K562 (cell line): ENCODE measurements around the gene ZNF276. TPM values are rescaled to one million over a fixed set of nuclear protein-coding genes. Genes with fewer than 3 reads are reported as not detected.

Experiments used
- ATAC-seq: fragments of 200-7000 bp; cut with Tn5 transposase; 3 replicates; pipeline ENCODE4 v1.9.1; 2020; ENCODE audit warnings: moderate library complexity
- BruUV-seq: library from RNA; stranded (reverse); fragments of 400-500 nt; replicated peaks from 2 replicates; lab custom pipeline; 2021; lab: Mats Ljungman, UMichigan
- CTCF ChIA-PET: fragments of 300-600 bp; formaldehyde crosslinking; extraction: SDS; loops from one replicate; lab custom pipeline; 2021; ENCODE audit warnings: low intra/inter-chr PET ratio; lab: Yijun Ruan, JAX
- POLR2A ChIA-PET: fragments of 300-600, 350-650 bp; sonication (Branson Sonifier 250); formaldehyde crosslinking; extraction: SDS; loops from one replicate; lab custom pipeline; 2021; ENCODE audit warnings: antibody characterized with exemption, inconsistent platforms; lab: Yijun Ruan, JAX
- DNase-seq, 4 experiments: peaks; one replicate each; pipeline versions ENCODE4 v3.0.0 to v3.0.0-alpha.2; 2011 to 2018; ENCODE audit warnings: low spot score in 3 of 4, mixed read lengths in 3 of 4; ENCODE audit errors: extremely low read depth in 1 of 4
- FAIRE-seq: peaks from 2 replicates; lab custom pipeline; 2011; peaks lifted over from hg19 to GRCh38; lab: Jason Lieb, UNC
- H2AFZ ChIP-seq: 2 replicates; pipeline ENCODE4 v1.6.0; 2011; ENCODE audit warnings: low read depth, low read length, control low read depth, inconsistent platforms
- H3K27ac ChIP-seq: fragments of 200-600 bp; 3 replicates; pipeline ENCODE4 v1.8.0; 2011; ENCODE audit warnings: low read depth, mild to moderate bottlenecking, control low read depth, inconsistent platforms, low read length, moderate library complexity, mixed read lengths; ENCODE audit errors: extremely low read depth
- H3K27me3 ChIP-seq, 2 experiments: fragments of 300-600 bp in 1 of 2; 2 replicates in 1 of 2; 3 replicates in 1 of 2; pipeline versions ENCODE4 v1.6.0 to v1.8.0; 2011; ENCODE audit warnings: inconsistent platforms in 2 of 2, low read length in 2 of 2, mild to moderate bottlenecking in 1 of 2, mixed read lengths in 1 of 2, moderate library complexity in 1 of 2; ENCODE audit not compliant: control insufficient read depth in 2 of 2, insufficient read depth in 2 of 2
- H3K36me3 ChIP-seq: fragments of 300-600 bp; 3 replicates; pipeline ENCODE4 v1.8.0; 2011; ENCODE audit warnings: mild to moderate bottlenecking, low read length, inconsistent platforms; ENCODE audit not compliant: control insufficient read depth, insufficient read depth
- H3K4me1 ChIP-seq, 2 experiments: fragments of 200-600 bp in 1 of 2; replicated peaks in 1 of 2; 2 replicates in 1 of 2; 3 replicates in 1 of 2; pipeline versions ENCODE4 v1.5.1 to v1.8.0; 2011; ENCODE audit warnings: inconsistent platforms in 2 of 2, low read length in 2 of 2, mild to moderate bottlenecking in 1 of 2, mixed read lengths in 1 of 2, moderate library complexity in 1 of 2; ENCODE audit not compliant: control insufficient read depth in 2 of 2, insufficient read depth in 2 of 2
- H3K4me2 ChIP-seq: 2 replicates; pipeline ENCODE4 v1.6.1; 2011; ENCODE audit warnings: low read length, control low read depth, inconsistent platforms, mixed read lengths; ENCODE audit not compliant: insufficient read depth
- H3K4me3 ChIP-seq: fragments of 200-600 bp; sonication (generic), shearing (Covaris generic); 2 replicates; pipeline ENCODE4 v1.5.1; 2016; ENCODE audit warnings: control low read depth, inconsistent platforms
- H3K79me2 ChIP-seq: fragments of 200-600 bp; 3 replicates; pipeline ENCODE4 v1.8.0; 2011; ENCODE audit warnings: low read length, inconsistent platforms; ENCODE audit not compliant: control insufficient read depth, insufficient read depth
- H3K9ac ChIP-seq, 2 experiments: 2 replicates each; pipeline versions ENCODE4 v1.6.0 to v1.6.1; 2011; ENCODE audit warnings: low read depth in 2 of 2, low read length in 2 of 2, control low read depth in 1 of 2, inconsistent platforms in 1 of 2, mild to moderate bottlenecking in 1 of 2, mixed read lengths in 1 of 2; ENCODE audit not compliant: insufficient read depth in 1 of 2
- H3K9me1 ChIP-seq: one replicate; pipeline ENCODE4 v1.6.0; 2011; ENCODE audit warnings: inconsistent platforms, mild to moderate bottlenecking, low read length, moderate library complexity; ENCODE audit not compliant: control insufficient read depth, insufficient read depth
- H3K9me3 ChIP-seq: replicated peaks from 2 replicates; pipeline ENCODE4 v1.5.1; 2011; ENCODE audit warnings: low read depth, low read length, inconsistent platforms; ENCODE audit not compliant: control insufficient read depth, insufficient read depth
- H4K20me1 ChIP-seq: replicated peaks from 2 replicates; pipeline ENCODE4 v1.6.1; 2011; ENCODE audit warnings: low read length, inconsistent platforms, mixed read lengths; ENCODE audit not compliant: control insufficient read depth, insufficient read depth
- CCNT2 ChIP-seq: IDR thresholded peaks from 2 replicates; pipeline ENCODE4 v1.6.1; 2011; ENCODE audit warnings: borderline replicate concordance, low read depth, mild to moderate bottlenecking, moderate library complexity, mixed read lengths, low read length; ENCODE audit not compliant: insufficient read length; ENCODE audit errors: extremely low read depth
- CREB5 ChIP-seq: fragments of 250-450 bp; sonication (Bioruptor Pico); IDR thresholded peaks from 2 replicates; pipeline ENCODE4 v1.5.0; 2020; ENCODE audit warnings: mild to moderate bottlenecking
- ZNF121 ChIP-seq: sonication (generic); formaldehyde crosslinking; conservative IDR thresholded peaks from 2 replicates; pipeline ENCODE4 v1.8.0; 2022; ENCODE audit warnings: missing genetic modification reagents
- WGBS: fragments of 100-300 bp; shearing (Covaris generic); methylation state at CpG from one replicate; pipeline ENCODE4 v1.1.6; 2016; ENCODE audit warnings: low coverage, mixed read lengths; ENCODE audit not compliant: insufficient coverage; ENCODE audit errors: missing lambda C conversion rate; 5-methylcytosine and 5-hydroxymethylcytosine counted together
- in situ Hi-C: fragments of 300-500 bp; cut with MboI; formaldehyde crosslinking; loops from 4 replicates; pipeline ENCODE4 v1.15.0; 2018; ENCODE audit warnings: inconsistent platforms, mixed read lengths
- intact Hi-C: fragments of 100-400 bp; cut with micrococcal nuclease; formaldehyde crosslinking; loops from 2 replicates; pipeline ENCODE4 v1.14.2; 2022
- polyA plus RNA-seq, 8 experiments: library from polyadenylated mRNA; depleted of rRNA in 4 of 8; stranded (reverse) in 5 of 8; unstranded in 3 of 8; fragments of >200 nt; fragmentation: Nextera tagmentation in 2 of 8; fragmentation: Illumina TruSeq in 1 of 8; extraction: Ambion mirVana in 2 of 8; extraction: Trizol in 1 of 8; gene quantifications; 2 replicates each; pipeline versions ENCODE4 v1.2.1 to v1.2.3, GENCODE V29; 2011 to 2014; ENCODE audit warnings: inconsistent platforms in 1 of 8, missing spikeins in 1 of 8
- total RNA-seq, 7 experiments: library from RNA; depleted of rRNA in 6 of 7; stranded (reverse); fragments of >200 nt in 6 of 7; fragmentation: Illumina TruSeq in 2 of 7; extraction: Trizol in 2 of 7; gene quantifications; 2 replicates each; pipeline versions ENCODE4 v1.2.1 to v1.2.3, GENCODE V29; 2011 to 2021; ENCODE audit warnings: low replicate concordance in 1 of 7

The ZNF276 gene
- total and polyA plus RNA-seq, 9 of the 15 experiments (the other 6 are each of a cell fraction or from before 2014, with no cell fraction given) = 0.49 to 43.9 (median 15.8) TPM

GRCh38 chr16:89736554-89736953 lies 15.2 kb downstream of the ZNF276 start:
- WGBS = 100% methylated on average over 3 of the region's 3 CpGs
- H3K9me3 ChIP-seq = no peaks in the 10 kb centered on the region
- DNase-seq (no peak), FAIRE-seq (no peak), ATAC-seq (no peak)
- H3K4me2 ChIP-seq = no peak overlapping the region
- H2AFZ ChIP-seq = no peak overlapping the region
- in situ Hi-C loops = no loop called here
- no TSS peak for BruUV-seq
- no peaks in the 10 kb centered on the region for H3K9me1 ChIP-seq
- H3K4me3 ChIP-seq = no peak overlapping the region
- no peak overlapping the region for H3K27ac ChIP-seq
- H3K27me3 ChIP-seq = no peaks in the 10 kb centered on the region
- peaks cover 0 to 13% of the 10 kb centered on the region in 2 experiments; a peak in 1 of 5 replicates for H3K4me1 ChIP-seq
- TF ChIP-seq ZNF121 (CRISPR knock-in tag) (peak; percentile 79), CREB5 (no peak), CCNT2 (no peak)
- intact Hi-C loops = no loop called here
- no peak overlapping the region for H3K9ac ChIP-seq
- H3K79me2 ChIP-seq = 0 out of 3 replicates have a peak, but pooled peaks cover 3% of the 10 kb centered on the region
- H3K36me3 ChIP-seq = peaks cover 99% of the 10 kb centered on the region
- H4K20me1 ChIP-seq = peaks cover 6% of the 10 kb centered on the region; the same call in 1 of the 2 replicates
- ChIA-PET POLR2A (interaction anchor here (1.1 to 5.4 kb wide), 2 partner anchors 11 to 20 kb away, joined by 3 to 37 read pairs; no protein-coding TSS in a partner anchor), CTCF (no interaction called here)
